Neural crest cell (in vitro differentiated cells): ENCODE results near the gene PLCZ1. TPM values are rescaled to one million over a fixed set of nuclear protein-coding genes. Genes with fewer than 3 reads are reported as not detected.
A peak's percentile ranks its signal among the peaks of the same experiment; 100 is the strongest.

Experiments
- DNase-seq: peaks from one replicate; pipeline ENCODE4 v3.0.0; 2021; ENCODE audit warnings: low read depth, mixed read lengths, low spot score
- H3K27ac Mint-ChIP-seq: one replicate; pipeline ENCODE4 v1.8.0; 2021; ENCODE audit warnings: mild to moderate bottlenecking, mixed read lengths; ENCODE audit not compliant: unreplicated experiment
- H3K27me3 Mint-ChIP-seq: 2 replicates; pipeline ENCODE4 v1.8.0; 2021; ENCODE audit warnings: low read depth, mild to moderate bottlenecking, mixed read lengths
- H3K36me3 Mint-ChIP-seq: 2 replicates; pipeline ENCODE4 v1.8.0; 2021; ENCODE audit warnings: low read depth, mild to moderate bottlenecking, mixed read lengths
- H3K4me1 Mint-ChIP-seq: 2 replicates; pipeline ENCODE4 v1.8.0; 2021; ENCODE audit warnings: mixed read lengths
- H3K4me3 Mint-ChIP-seq: one replicate; pipeline ENCODE4 v1.8.0; 2021; ENCODE audit warnings: mild to moderate bottlenecking, mixed read lengths
- H3K9me3 Mint-ChIP-seq: 2 replicates; pipeline ENCODE4 v1.8.0; 2021; ENCODE audit warnings: mixed read lengths
- CTCF ChIP-seq: fragments of 200-600 bp; sonication (generic); conservative IDR thresholded peaks from 2 replicates; pipeline ENCODE4 v1.5.0; 2021; ENCODE audit warnings: antibody characterized with exemption, mild to moderate bottlenecking
- total RNA-seq: library from RNA; stranded (reverse); gene quantifications from 2 replicates; pipeline ENCODE4 v1.2.1, GENCODE V29; 2021

The PLCZ1 gene
- total RNA-seq, 1 donor from 2014 or later: not detected

GRCh38 chr12:18753481-18754123 lies 15.8 kb upstream of the PLCZ1 start:
- TF ChIP-seq CTCF: no peak
- Mint-ChIP-seq H3K4me3 (no peak overlapping the region), H3K4me1 (peaks cover 22% of the 10 kb centered on the region), H3K36me3 (no peaks in the 10 kb centered on the region), H3K27ac (no peak overlapping the region), H3K27me3 (no peaks in the 10 kb centered on the region), H3K9me3 (no peaks in the 10 kb centered on the region)
- no peak for DNase-seq

GRCh38 chr12:18752947-18753346 lies 15.1 kb upstream of the PLCZ1 start:
- H3K9me3 Mint-ChIP-seq: no peaks in the 10 kb centered on the region
- H3K27ac Mint-ChIP-seq: no peak overlapping the region
- H3K27me3 Mint-ChIP-seq: no peaks in the 10 kb centered on the region
- H3K4me3 Mint-ChIP-seq: no peak overlapping the region
- no peak for DNase-seq
- no peak for TF ChIP-seq CTCF
- H3K36me3 Mint-ChIP-seq: no peaks in the 10 kb centered on the region
- peaks cover 22% of the 10 kb centered on the region for H3K4me1 Mint-ChIP-seq

DNA sequence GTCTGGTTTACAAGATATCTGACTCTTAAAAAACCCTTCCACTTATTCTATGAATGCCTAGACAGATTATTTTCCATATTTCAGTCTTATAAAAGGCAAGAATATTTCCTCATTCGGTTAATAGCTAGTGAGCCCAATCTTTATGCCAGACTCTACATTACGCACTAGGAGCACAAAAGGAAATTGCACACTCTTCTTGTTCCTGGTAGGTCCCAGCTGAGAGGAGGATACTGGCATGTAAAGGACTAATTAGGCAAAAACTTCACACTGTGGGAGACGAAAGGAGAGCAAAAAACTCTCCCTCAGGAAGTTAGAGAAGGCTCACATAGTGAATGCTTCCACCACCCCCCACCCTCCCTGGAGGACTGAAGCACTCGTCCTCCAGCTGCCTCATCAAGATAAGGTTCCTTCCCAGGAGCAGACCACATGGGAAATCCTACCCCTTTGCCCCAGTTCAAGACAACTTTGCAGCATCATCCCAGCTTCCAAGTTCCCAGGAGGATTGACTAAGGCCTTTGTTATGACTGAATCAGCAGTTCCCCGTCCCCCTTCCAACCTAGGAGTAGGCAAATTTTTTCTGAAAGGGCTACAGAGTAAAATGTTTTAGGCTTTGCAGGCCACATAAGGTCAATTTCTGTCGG lies 14.6 kb upstream of the PLCZ1 start:
- DNase-seq: no peak
- Mint-ChIP-seq H3K4me3 (no peak overlapping the region), H3K27me3 (no peaks in the 10 kb centered on the region), H3K27ac (peak overlapping the region; percentile 75), H3K36me3 (no peaks in the 10 kb centered on the region), H3K9me3 (no peaks in the 10 kb centered on the region), H3K4me1 (peaks cover 22% of the 10 kb centered on the region)
- no peak for TF ChIP-seq CTCF

DNA sequence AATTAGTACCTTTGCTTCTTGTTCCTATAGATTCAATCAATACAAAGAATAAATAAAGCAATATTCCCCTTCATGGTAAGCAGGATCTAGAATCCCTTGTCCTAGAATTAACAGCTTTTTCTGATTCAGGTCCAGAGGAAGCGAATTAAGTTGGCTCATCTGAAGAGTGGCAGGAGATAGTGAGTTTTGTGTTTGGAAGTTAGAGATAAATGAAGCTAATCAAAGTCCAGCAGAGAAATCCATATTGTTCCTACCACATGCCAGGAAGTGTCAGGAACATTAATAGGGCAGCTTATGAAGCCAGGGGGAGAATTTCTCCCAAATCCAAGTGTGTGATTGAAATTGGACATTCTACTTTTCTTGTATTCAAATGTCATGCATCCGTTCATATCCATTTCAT lies 14.1 kb upstream of the PLCZ1 start:
- H3K27ac Mint-ChIP-seq: no peak overlapping the region
- no peaks in the 10 kb centered on the region for H3K36me3 Mint-ChIP-seq
- no peaks in the 10 kb centered on the region for H3K27me3 Mint-ChIP-seq
- peaks cover 22% of the 10 kb centered on the region for H3K4me1 Mint-ChIP-seq
- DNase-seq: no peak
- H3K9me3 Mint-ChIP-seq: no peaks in the 10 kb centered on the region
- no peak for TF ChIP-seq CTCF
- H3K4me3 Mint-ChIP-seq: no peak overlapping the region

DNA sequence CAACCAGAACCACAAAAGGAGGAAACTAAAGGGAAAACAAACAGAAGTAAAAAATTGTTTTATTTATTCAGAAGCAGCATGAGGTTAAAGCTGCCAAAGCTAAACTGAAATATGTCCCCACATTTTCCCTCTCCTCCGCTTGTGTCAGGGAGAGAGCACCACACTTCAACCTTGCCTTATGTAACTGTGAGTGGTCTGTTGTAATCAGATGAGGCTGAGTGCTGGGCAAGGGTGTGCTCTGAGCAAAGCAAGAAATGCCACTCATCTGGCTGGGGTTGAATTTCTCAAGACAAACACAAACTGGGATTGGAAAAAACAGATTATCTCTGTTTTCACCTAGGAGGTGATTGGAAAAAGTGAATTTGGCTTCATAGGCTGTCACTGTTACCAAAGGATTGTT lies 12.3 kb upstream of the PLCZ1 start:
- no peaks in the 10 kb centered on the region for H3K9me3 Mint-ChIP-seq
- H3K27me3 Mint-ChIP-seq: no peaks in the 10 kb centered on the region
- DNase-seq: no peak
- H3K36me3 Mint-ChIP-seq: no peaks in the 10 kb centered on the region
- no peak overlapping the region for H3K27ac Mint-ChIP-seq
- TF ChIP-seq CTCF: no peak
- no peak overlapping the region for H3K4me3 Mint-ChIP-seq
- H3K4me1 Mint-ChIP-seq: peaks cover 22% of the 10 kb centered on the region
